Ascending aorta (tissue), 2 donors: ENCODE measurements around the gene LGI1. TPM values are rescaled to one million over a fixed set of nuclear protein-coding genes. Genes with fewer than 3 reads are reported as not detected.

Source experiments
- DNase-seq, 2 donors: peaks; one replicate each; pipeline ENCODE4 v3.0.0-alpha.2; 2019; ENCODE audit warnings: low spot score in 2 of 2
- H3K27ac ChIP-seq, 2 donors: fragments of 200-600 bp; sonication (generic); one replicate each; pipeline ENCODE4 v1.5.1; 2016 to 2017; ENCODE audit warnings: mild to moderate bottlenecking in 1 of 2
- H3K27me3 ChIP-seq: fragments of 200-600 bp; sonication (generic); one replicate; pipeline ENCODE4 v1.5.1; 2017
- H3K36me3 ChIP-seq, 2 donors: fragments of 200-600 bp; sonication (generic); one replicate each; pipeline ENCODE4 v1.5.1; 2016
- H3K4me1 ChIP-seq, 2 donors: fragments of 200-600 bp; sonication (generic); one replicate each; pipeline ENCODE4 v1.5.1; 2016 to 2017; ENCODE audit warnings: mild to moderate bottlenecking in 1 of 2
- H3K4me3 ChIP-seq, 2 donors: fragments of 200-600 bp; sonication (generic); one replicate each; pipeline ENCODE4 v1.5.1; 2016 to 2017; ENCODE audit warnings: mild to moderate bottlenecking in 1 of 2
- H3K9me3 ChIP-seq, 2 donors: fragments of 200-600 bp; sonication (generic); one replicate each; pipeline ENCODE4 v1.5.1; 2016
- intact Hi-C: fragments of 100-400 bp; cut with DNase I; formaldehyde crosslinking; loops from one replicate; pipeline ENCODE4 v1.15.1; 2023
- total RNA-seq: library from RNA; depleted of rRNA; stranded (reverse); fragments of >200 nt; gene quantifications from one replicate; pipeline ENCODE4 v1.1.0, GENCODE V29; 2016
- TF ChIP-seq, protein P1 (sequence below), 3 experiments: fragments of 200-600 bp in 2 of 3; fragments of 450-650 bp in 1 of 3; sonication (generic) in 2 of 3; IDR thresholded peaks; one replicate each; pipeline ENCODE4 v1.5.1; 2016 to 2019; ENCODE audit warnings: antibody characterized with exemption in 3 of 3, mild to moderate bottlenecking in 1 of 3, moderate library complexity in 1 of 3

LGI1 gene
- total RNA-seq, 1 donor from 2014 or later: not detected

DNA sequence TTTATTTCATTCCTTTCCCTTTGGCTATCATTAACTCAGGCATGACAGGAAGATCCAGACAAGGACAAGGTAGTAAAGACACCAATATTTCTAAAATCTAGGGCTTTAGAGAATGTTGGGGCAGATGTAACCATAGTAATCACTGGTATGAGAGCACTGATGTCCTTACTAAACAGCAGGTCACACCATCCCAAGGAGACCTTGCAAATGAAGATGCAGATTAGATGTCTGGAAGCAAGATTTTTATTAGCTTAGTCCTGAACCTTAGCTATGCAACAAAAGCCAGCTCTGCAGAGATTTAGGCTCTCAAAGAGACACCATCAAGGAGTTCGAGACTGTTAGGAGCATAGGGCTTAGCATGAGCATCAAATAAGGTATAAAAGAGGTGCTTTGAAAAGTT lies 31.7 kb upstream of the LGI1 start:
- Histone ChIP-seq H3K27me3 (no peaks in the 10 kb centered on the region), H3K4me3 (no peak overlapping the region), H3K4me1 (no peaks in the 10 kb centered on the region), H3K9me3 (no peaks in the 10 kb centered on the region), H3K36me3 (no peaks in the 10 kb centered on the region), H3K27ac (no peak overlapping the region)
- DNase-seq: no peak
- TF ChIP-seq, protein P1, sequence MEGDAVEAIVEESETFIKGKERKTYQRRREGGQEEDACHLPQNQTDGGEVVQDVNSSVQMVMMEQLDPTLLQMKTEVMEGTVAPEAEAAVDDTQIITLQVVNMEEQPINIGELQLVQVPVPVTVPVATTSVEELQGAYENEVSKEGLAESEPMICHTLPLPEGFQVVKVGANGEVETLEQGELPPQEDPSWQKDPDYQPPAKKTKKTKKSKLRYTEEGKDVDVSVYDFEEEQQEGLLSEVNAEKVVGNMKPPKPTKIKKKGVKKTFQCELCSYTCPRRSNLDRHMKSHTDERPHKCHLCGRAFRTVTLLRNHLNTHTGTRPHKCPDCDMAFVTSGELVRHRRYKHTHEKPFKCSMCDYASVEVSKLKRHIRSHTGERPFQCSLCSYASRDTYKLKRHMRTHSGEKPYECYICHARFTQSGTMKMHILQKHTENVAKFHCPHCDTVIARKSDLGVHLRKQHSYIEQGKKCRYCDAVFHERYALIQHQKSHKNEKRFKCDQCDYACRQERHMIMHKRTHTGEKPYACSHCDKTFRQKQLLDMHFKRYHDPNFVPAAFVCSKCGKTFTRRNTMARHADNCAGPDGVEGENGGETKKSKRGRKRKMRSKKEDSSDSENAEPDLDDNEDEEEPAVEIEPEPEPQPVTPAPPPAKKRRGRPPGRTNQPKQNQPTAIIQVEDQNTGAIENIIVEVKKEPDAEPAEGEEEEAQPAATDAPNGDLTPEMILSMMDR (IDR thresholded peaks at IDR 0.05): no peak
- intact Hi-C loops: no loop called here

DNA sequence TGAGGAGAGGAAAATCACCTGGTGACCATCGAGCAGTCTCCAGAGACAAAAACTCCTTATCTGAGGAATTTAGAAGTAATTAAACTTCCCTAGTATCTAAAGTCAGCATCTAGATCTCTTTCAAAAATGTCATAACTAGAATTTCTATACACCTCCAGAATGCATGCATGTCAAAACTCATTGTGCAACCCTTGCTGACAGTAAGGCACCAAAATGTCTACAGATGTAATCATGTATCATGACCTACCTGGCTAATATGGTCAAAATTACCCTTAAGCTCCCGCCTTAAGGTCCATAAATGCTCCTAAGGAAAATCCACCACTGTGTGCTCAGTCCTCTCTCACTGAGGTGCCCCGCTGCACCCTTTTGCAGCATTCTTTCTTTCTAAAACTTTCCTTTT lies 16.4 kb upstream of the LGI1 start:
- DNase-seq: no peak

DNA sequence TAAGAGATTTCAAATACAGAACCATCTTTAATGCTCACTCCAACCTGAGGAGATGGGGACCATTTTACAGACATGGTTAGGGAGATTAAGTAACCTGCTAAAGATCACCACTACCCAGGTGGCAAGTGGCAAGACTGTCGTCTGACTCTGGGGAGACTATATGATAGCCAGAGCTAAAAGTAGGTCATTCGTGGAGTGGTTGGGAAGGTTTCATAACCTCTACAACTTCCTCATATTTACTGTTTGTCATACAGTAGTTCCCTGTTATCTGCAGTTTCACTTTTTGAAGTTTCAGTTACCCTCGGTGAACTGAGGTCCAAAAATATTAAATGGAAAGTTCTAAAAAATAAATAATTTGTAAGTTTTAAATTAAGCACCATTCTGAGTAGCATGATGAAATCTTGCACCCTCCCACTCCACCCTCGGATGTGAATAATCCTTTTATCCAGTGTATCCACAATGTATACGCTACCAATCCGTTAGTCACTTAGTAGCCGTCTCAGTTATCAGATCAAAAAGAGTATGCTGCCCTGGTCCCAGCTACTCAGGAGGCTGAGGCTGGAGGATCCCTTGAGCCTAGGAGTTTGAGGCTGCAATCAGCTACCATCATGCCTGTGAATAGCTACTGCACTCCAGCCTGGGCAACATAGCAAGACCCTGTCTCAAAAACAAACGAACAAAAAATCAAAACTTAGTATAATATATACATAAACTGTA lies 14.9 kb upstream of the LGI1 start:
- intact Hi-C loops: no loop called here
- H3K4me1 ChIP-seq: peaks cover 0 to 7% of the 10 kb centered on the region in 2 donors
- H3K27ac ChIP-seq: no peak overlapping the region
- H3K9me3 ChIP-seq: no peaks in the 10 kb centered on the region
- H3K27me3 ChIP-seq: no peaks in the 10 kb centered on the region
- no peak for DNase-seq
- TF ChIP-seq, protein P1 (IDR thresholded peaks at IDR 0.05): no peak
- H3K4me3 ChIP-seq: no peak overlapping the region
- no peaks in the 10 kb centered on the region for H3K36me3 ChIP-seq

More for the DNA sequence above, 16.4 kb upstream of the LGI1 start:
- no peaks in the 10 kb centered on the region for H3K9me3 ChIP-seq
- H3K4me3 ChIP-seq: no peak overlapping the region
- intact Hi-C loops: no loop called here
- H3K27ac ChIP-seq: no peak overlapping the region
- H3K27me3 ChIP-seq: no peaks in the 10 kb centered on the region
- no peaks in the 10 kb centered on the region for H3K4me1 ChIP-seq
- H3K36me3 ChIP-seq: no peaks in the 10 kb centered on the region
- TF ChIP-seq, protein P1 (IDR thresholded peaks at IDR 0.05): no peak

DNA sequence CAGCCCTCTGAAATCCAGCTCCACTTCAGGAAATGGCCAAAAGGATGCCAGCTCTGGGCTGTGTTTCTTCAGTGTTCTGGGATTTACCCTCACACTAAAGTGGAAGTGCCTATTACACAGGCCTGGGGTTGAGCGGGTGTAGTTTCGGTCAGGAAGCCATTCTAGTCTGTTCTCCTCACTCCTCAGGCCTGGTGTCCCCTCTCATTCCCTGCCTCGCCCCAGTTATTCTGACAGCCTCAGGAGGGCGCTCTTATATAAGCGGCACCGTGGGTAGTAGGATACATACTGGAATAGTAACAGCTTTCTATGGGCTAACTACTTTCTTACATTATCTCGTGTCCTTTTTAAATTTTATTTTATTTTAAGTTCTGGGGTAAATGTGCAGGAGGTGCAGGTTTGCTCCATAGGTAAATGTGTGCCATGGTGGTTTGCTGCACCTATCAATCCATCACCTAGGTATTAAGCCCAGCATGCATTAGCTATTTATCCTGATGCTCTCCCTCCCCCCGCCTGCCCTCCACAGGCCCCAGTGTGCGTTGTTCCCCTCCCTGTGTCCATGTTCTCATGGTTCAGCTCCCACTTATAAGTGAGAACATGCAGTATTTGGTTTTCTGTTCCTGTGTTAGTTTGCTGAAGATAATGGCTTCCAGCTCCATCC lies 12.2 kb upstream of the LGI1 start:
- TF ChIP-seq, protein P1 (IDR thresholded peaks at IDR 0.05): no peak
- Histone ChIP-seq H3K4me1 (peaks cover 0 to 7% of the 10 kb centered on the region in 2 donors), H3K27me3 (no peaks in the 10 kb centered on the region), H3K27ac (no peak overlapping the region), H3K4me3 (no peak overlapping the region), H3K36me3 (no peaks in the 10 kb centered on the region), H3K9me3 (no peaks in the 10 kb centered on the region)
- intact Hi-C loops: no loop called here
- no peak for DNase-seq

DNA sequence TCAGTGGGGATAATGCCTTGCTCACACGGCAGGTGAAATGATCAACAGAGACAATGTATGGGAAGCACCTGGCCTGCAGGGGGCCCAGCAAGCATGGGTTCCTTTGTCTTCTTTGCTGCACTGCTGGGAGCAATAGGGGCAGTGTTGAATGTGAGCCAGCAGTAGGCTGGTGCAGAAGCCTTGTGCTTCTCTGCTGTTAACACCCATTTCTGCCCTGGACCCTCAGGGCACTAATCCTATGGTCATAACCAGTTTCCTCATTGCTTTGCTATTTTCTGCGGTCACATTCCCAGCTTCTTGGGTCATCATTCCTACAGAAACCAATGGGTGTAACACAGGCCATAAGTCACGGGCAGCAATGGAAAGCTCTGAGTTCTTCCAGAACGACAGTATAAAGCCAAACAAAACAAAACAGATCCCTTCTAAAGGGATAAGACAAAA lies 10.9 kb upstream of the LGI1 start:
- intact Hi-C loops: no loop called here
- Histone ChIP-seq H3K4me1 (peaks cover 0 to 7% of the 10 kb centered on the region in 2 donors), H3K9me3 (no peaks in the 10 kb centered on the region), H3K27me3 (no peaks in the 10 kb centered on the region), H3K36me3 (no peaks in the 10 kb centered on the region), H3K27ac (peak overlapping the region in 1 of 2 donors; percentile 37), H3K4me3 (no peak overlapping the region)
- DNase-seq: no peak
- TF ChIP-seq, protein P1 (IDR thresholded peaks at IDR 0.05): no peak
